K562 (cell line): ENCODE results near the gene SH3BP5. TPM values are rescaled to one million over a fixed set of nuclear protein-coding genes. Genes with fewer than 3 reads are reported as not detected.

Experiments used
- ATF7 ChIP-seq: fragments of 450-650 bp; IDR thresholded peaks from 2 replicates; pipeline ENCODE4 v1.7.1; 2014; ENCODE audit warnings: mild to moderate bottlenecking, moderate library complexity
- CAMTA2 ChIP-seq: fragments of 250-450 bp; sonication (Bioruptor Pico); conservative IDR thresholded peaks from 2 replicates; pipeline ENCODE4 v1.5.1; 2022
- CBX3 ChIP-seq, 2 experiments: IDR thresholded peaks; 1 replicate in 1 of 2; 2 replicates in 1 of 2; pipeline ENCODE4 v1.6.1; 2012; ENCODE audit warnings: inconsistent platforms in 2 of 2, low read length in 2 of 2, borderline replicate concordance in 1 of 2, control low read depth in 1 of 2
- DMBX1 ChIP-seq: fragments of 250-450 bp; sonication (Bioruptor Pico); IDR thresholded peaks from 2 replicates; pipeline ENCODE4 v1.8.0; 2022; ENCODE audit warnings: inconsistent platforms, mild to moderate bottlenecking, moderate library complexity, borderline replicate concordance
- E2F4 ChIP-seq: sonication (generic); formaldehyde crosslinking; IDR thresholded peaks from 2 replicates; pipeline ENCODE4 v1.8.0; 2022; ENCODE audit warnings: mild to moderate bottlenecking, low read depth, missing genetic modification reagents
- FOXA1 ChIP-seq: fragments of 450-650 bp; IDR thresholded peaks from 2 replicates; pipeline ENCODE4 v1.6.1; 2016; ENCODE audit warnings: mild to moderate bottlenecking, borderline replicate concordance
- GATA2 ChIP-seq: sonication (generic); formaldehyde crosslinking; IDR thresholded peaks from 2 replicates; pipeline ENCODE4 v1.4.0; 2020; ENCODE audit warnings: mild to moderate bottlenecking, missing genetic modification reagents
- GATAD2B ChIP-seq: fragments of 450-650 bp; IDR thresholded peaks from 2 replicates; pipeline ENCODE4 v1.6.1; 2017; ENCODE audit warnings: mild to moderate bottlenecking, borderline replicate concordance
- HMG20B ChIP-seq: fragments of 250-450 bp; sonication (Bioruptor Pico); IDR thresholded peaks from 2 replicates; pipeline ENCODE4 v1.5.0; 2021; ENCODE audit warnings: mild to moderate bottlenecking
- HNRNPLL ChIP-seq: fragments of 200-400 bp; formaldehyde crosslinking; IDR thresholded peaks from 2 replicates; pipeline ENCODE4 v1.6.1; 2017; ENCODE audit warnings: low read length, low read depth, mild to moderate bottlenecking; ENCODE audit not compliant: poor library complexity, severe bottlenecking
- JUND ChIP-seq, 2 experiments: IDR thresholded peaks; 2 replicates in 1 of 2; 3 replicates in 1 of 2; pipeline ENCODE4 v1.6.1; 2011; ENCODE audit warnings: borderline replicate concordance in 2 of 2, low read depth in 2 of 2, low read length in 2 of 2, improper control_type of control experiment in 1 of 2, missing biosample characterization in 1 of 2, missing genetic modification characterization in 1 of 2, missing genetic modification reagents in 1 of 2
- MAFK ChIP-seq: IDR thresholded peaks from 2 replicates; pipeline ENCODE4 v1.6.1; 2011; ENCODE audit warnings: low read length, improper control_type of control experiment
- MBD2 ChIP-seq: sonication (generic); IDR thresholded peaks from 2 replicates; pipeline ENCODE4 v1.6.1; 2016; ENCODE audit warnings: low read depth, borderline replicate concordance
- MTA3 ChIP-seq: fragments of 450-650 bp; formaldehyde crosslinking; IDR thresholded peaks from 2 replicates; pipeline ENCODE4 v1.6.1; 2017; ENCODE audit warnings: mild to moderate bottlenecking, borderline replicate concordance
- MYBL2 ChIP-seq, 2 experiments: fragments of 450-650 bp in 1 of 2; sonication (generic) in 1 of 2; formaldehyde crosslinking in 1 of 2; IDR thresholded peaks; 2 replicates each; pipeline versions ENCODE4 v1.6.1 to v1.8.1; 2017 to 2022; ENCODE audit warnings: borderline replicate concordance in 1 of 2, inconsistent platforms in 1 of 2, low read depth in 1 of 2, mild to moderate bottlenecking in 1 of 2, missing genetic modification reagents in 1 of 2, moderate library complexity in 1 of 2
- PML ChIP-seq: IDR thresholded peaks from 2 replicates; pipeline ENCODE4 v1.6.1; 2012; ENCODE audit warnings: low read length, inconsistent platforms
- RFX1 ChIP-seq: fragments of 450-650 bp; IDR thresholded peaks from 2 replicates; pipeline ENCODE4 v1.6.1; 2016; ENCODE audit warnings: mild to moderate bottlenecking, moderate library complexity
- RFX7 ChIP-seq: fragments of 250-450 bp; sonication (Bioruptor Pico); IDR thresholded peaks from 2 replicates; pipeline ENCODE4 v1.5.1; 2021; ENCODE audit warnings: mild to moderate bottlenecking
- TBP ChIP-seq: optimal IDR thresholded peaks from 2 replicates; pipeline ENCODE3; 2011; ENCODE audit warnings: low read depth, low read length, improper control_type of control experiment
- TCFL5 ChIP-seq: fragments of 250-450 bp; sonication (Bioruptor Pico); conservative IDR thresholded peaks from 2 replicates; pipeline ENCODE4 v1.6.1; 2021; ENCODE audit warnings: mild to moderate bottlenecking, moderate library complexity, matching md5 sums
- TEAD4 ChIP-seq, 2 experiments: sonication (generic) in 1 of 2; formaldehyde crosslinking in 1 of 2; IDR thresholded peaks; 2 replicates each; pipeline versions ENCODE4 v1.6.1 to v1.8.0; 2012 to 2022; ENCODE audit warnings: borderline replicate concordance in 1 of 2, inconsistent platforms in 1 of 2, low read length in 1 of 2, mild to moderate bottlenecking in 1 of 2, missing genetic modification reagents in 1 of 2
- ZC3H11A ChIP-seq: IDR thresholded peaks from 2 replicates; pipeline ENCODE4 v1.6.1; 2012; ENCODE audit warnings: low read depth, low read length, improper control_type of control experiment
- ZC3H8 ChIP-seq: fragments of 450-650 bp; IDR thresholded peaks from 2 replicates; pipeline ENCODE4 v1.6.1; 2017
- ZFX ChIP-seq: sonication (generic); formaldehyde crosslinking; IDR thresholded peaks from 2 replicates; pipeline ENCODE4 v1.8.0; 2022; ENCODE audit warnings: mild to moderate bottlenecking, missing genetic modification reagents, moderate library complexity
- ZNF174 ChIP-seq: fragments of 250-450 bp; sonication (Bioruptor Pico); IDR thresholded peaks from 2 replicates; pipeline ENCODE4 v1.4.0; 2020; ENCODE audit warnings: mild to moderate bottlenecking
- ZNF224 ChIP-seq: sonication (generic); formaldehyde crosslinking; IDR thresholded peaks from 2 replicates; pipeline ENCODE4 v1.8.0; 2022; ENCODE audit warnings: mild to moderate bottlenecking, missing genetic modification reagents
- ZNF3 ChIP-seq: fragments of 250-450 bp; sonication (Bioruptor Pico); IDR thresholded peaks from 2 replicates; pipeline ENCODE4 v1.5.0; 2021; ENCODE audit warnings: mild to moderate bottlenecking, moderate library complexity
- ZNF444 ChIP-seq: fragments of 250-450 bp; sonication (Bioruptor Pico); IDR thresholded peaks from 2 replicates; pipeline ENCODE4 v1.4.0; 2020; ENCODE audit warnings: mild to moderate bottlenecking, moderate library complexity
- ZNF717 ChIP-seq: fragments of 250-450 bp; sonication (Bioruptor Pico); IDR thresholded peaks from 2 replicates; pipeline ENCODE4 v1.5.0; 2021
- ZNF778 ChIP-seq: fragments of 450-650 bp; formaldehyde crosslinking; IDR thresholded peaks from 2 replicates; pipeline ENCODE4 v1.4.0; 2020; ENCODE audit warnings: mild to moderate bottlenecking, moderate library complexity
- polyA plus RNA-seq, 8 experiments: library from polyadenylated mRNA; depleted of rRNA in 4 of 8; stranded (reverse) in 5 of 8; unstranded in 3 of 8; fragments of >200 nt; fragmentation: Nextera tagmentation in 2 of 8; fragmentation: Illumina TruSeq in 1 of 8; extraction: Ambion mirVana in 2 of 8; extraction: Trizol in 1 of 8; gene quantifications; 2 replicates each; pipeline versions ENCODE4 v1.2.1 to v1.2.3, GENCODE V29; 2011 to 2014; ENCODE audit warnings: inconsistent platforms in 1 of 8, missing spikeins in 1 of 8
- total RNA-seq, 7 experiments: library from RNA; depleted of rRNA in 6 of 7; stranded (reverse); fragments of >200 nt in 6 of 7; fragmentation: Illumina TruSeq in 2 of 7; extraction: Trizol in 2 of 7; gene quantifications; 2 replicates each; pipeline versions ENCODE4 v1.2.1 to v1.2.3, GENCODE V29; 2011 to 2021; ENCODE audit warnings: low replicate concordance in 1 of 7

Gene SH3BP5
- total and polyA plus RNA-seq, 9 of the 15 experiments (the other 6 are each of a cell fraction or from before 2014, with no cell fraction given) = 2.9 to 29.0 (median 14.9) TPM

- TF ChIP-seq ZNF444 (CRISPR knock-in tag) (no peak), ZNF224 (CRISPR knock-in tag) (no peak), ZNF174 (no peak), DMBX1 (CRISPR knock-in tag) (no peak), ZFX (CRISPR knock-in tag) (no peak), FOXA1 (no peak), HMG20B (CRISPR knock-in tag) (no peak), ZNF778 (CRISPR knock-in tag) (no peak), MBD2 (peak; percentile 81), GATA2 (no peak), ATF7 (peak; percentile 96), RFX7 (no peak), HNRNPLL (no peak), ZC3H8 (no peak), RFX1 (peak; percentile 100), ZNF717 (no peak), PML (no peak), ZC3H11A (0 out of 2 replicates have a peak, but pooled peaks have one; percentile 75), TBP (peak; percentile 53), GATAD2B (no peak; the same call in 1 of the 2 replicates), JUND (IDR thresholded peaks at IDR 0.05; ENCODE audit: borderline replicate concordance, low read depth, low read length) (peak; percentile 89), JUND (tag; IDR thresholded peaks at IDR 0.05; ENCODE audit: borderline replicate concordance, low read depth, low read length) (peak; percentile 91; the same call in 2 of the 3 replicates), TEAD4 (IDR thresholded peaks at IDR 0.05; ENCODE audit: low read length) (no peak), TEAD4 (CRISPR knock-in tag; IDR thresholded peaks at IDR 0.05; ENCODE audit: borderline replicate concordance) (no peak), CBX3 (IDR thresholded peaks at IDR 0.05; ENCODE audit: borderline replicate concordance in 1 of 2, low read length in 2 of 2) (peak in 1 of 2 experiments; percentile 47; a peak in 2 of 3 replicates), MTA3 (peak; percentile 38; the same call in 1 of the 2 replicates), ZNF3 (no peak), E2F4 (CRISPR knock-in tag) (no peak), CAMTA2 (no peak), TCFL5 (CRISPR knock-in tag) (no peak), MYBL2 (IDR thresholded peaks at IDR 0.05; ENCODE audit: low read depth) (no peak), MYBL2 (CRISPR knock-in tag; IDR thresholded peaks at IDR 0.05; ENCODE audit: borderline replicate concordance) (no peak), MAFK (peak; percentile 77)
These were observed 45.8 kb upstream of the SH3BP5 start (continued) for GRCh38 chr3:15377961-15378791.
